Effector memory CD4-positive, alpha-beta T cell (primary cell): ENCODE results near the gene RAB6C.
"Not testable (repeated sequence)": the region's sequence is repeated elsewhere in the genome, so short reads cannot be mapped to it uniquely, and the experiment has no call there.

Source experiments
- DNase-seq, 3 donors: peaks; one replicate each; pipeline ENCODE4 v3.0.0-alpha.2; 2020
- H3K27ac ChIP-seq: 2 replicates; pipeline ENCODE4 v1.7.0; 2013; ENCODE audit warnings: mild to moderate bottlenecking, low read length, moderate library complexity; ENCODE audit not compliant: insufficient read depth, poor library complexity, severe bottlenecking
- H3K27me3 ChIP-seq: replicated peaks from 2 replicates; pipeline ENCODE4 v1.7.0; 2013; ENCODE audit warnings: mild to moderate bottlenecking, low read length; ENCODE audit not compliant: insufficient read depth, control insufficient read depth, poor library complexity, severe bottlenecking
- H3K36me3 ChIP-seq: 2 replicates; pipeline ENCODE4 v1.7.0; 2013; ENCODE audit warnings: mild to moderate bottlenecking, low read length, moderate library complexity; ENCODE audit not compliant: control insufficient read depth, insufficient read depth
- H3K4me1 ChIP-seq: 2 replicates; pipeline ENCODE4 v1.7.0; 2013; ENCODE audit warnings: low read length, mild to moderate bottlenecking; ENCODE audit not compliant: control insufficient read depth, insufficient read depth, poor library complexity, severe bottlenecking
- H3K4me3 ChIP-seq: 2 replicates; pipeline ENCODE4 v1.7.0; 2013; ENCODE audit warnings: low read length, low read depth, mild to moderate bottlenecking; ENCODE audit not compliant: insufficient read depth, poor library complexity, severe bottlenecking
- H3K9me3 ChIP-seq: 2 replicates; pipeline ENCODE4 v1.7.0; 2013; ENCODE audit warnings: mild to moderate bottlenecking, low read length, moderate library complexity; ENCODE audit not compliant: control insufficient read depth

The RAB6C gene

GRCh38 chr2:129992415-129993006 is 13.0 kb downstream of the RAB6C start:
- not testable (repeated sequence) for H3K27ac ChIP-seq, DNase-seq, H3K36me3 ChIP-seq, H3K9me3 ChIP-seq, H3K4me1 ChIP-seq, H3K4me3 ChIP-seq, H3K27me3 ChIP-seq

- not testable (repeated sequence) for H3K4me1 ChIP-seq
Observed at GRCh38 chr2:129993151-129993550, 13.7 kb downstream of the RAB6C start.

GRCh38 chr2:129996657-129997237 is 17.3 kb downstream of the RAB6C start:
- H3K36me3 ChIP-seq, H3K4me1 ChIP-seq, DNase-seq, H3K27me3 ChIP-seq, H3K27ac ChIP-seq, H3K4me3 ChIP-seq, H3K9me3 ChIP-seq: not testable (repeated sequence)

More at GRCh38 chr2:129993151-129993550, 13.7 kb downstream of the RAB6C start:
- not testable (repeated sequence) for H3K27ac ChIP-seq, H3K36me3 ChIP-seq, H3K27me3 ChIP-seq, H3K9me3 ChIP-seq, DNase-seq, H3K4me3 ChIP-seq

GRCh38 chr2:129998771-129999170 is 19.3 kb downstream of the RAB6C start:
- H3K36me3 ChIP-seq, H3K4me3 ChIP-seq: not testable (repeated sequence)

GRCh38 chr2:130005862-130006261 is 26.4 kb downstream of the RAB6C start:
- H3K9me3 ChIP-seq, H3K27me3 ChIP-seq, DNase-seq, H3K36me3 ChIP-seq, H3K4me3 ChIP-seq, H3K4me1 ChIP-seq, H3K27ac ChIP-seq: not testable (repeated sequence)

More at GRCh38 chr2:129998771-129999170, 19.3 kb downstream of the RAB6C start:
- H3K27me3 ChIP-seq, DNase-seq, H3K27ac ChIP-seq, H3K9me3 ChIP-seq, H3K4me1 ChIP-seq: not testable (repeated sequence)

GRCh38 chr2:130016701-130017100 is 37.2 kb downstream of the RAB6C start:
- H3K27me3 ChIP-seq, DNase-seq, H3K27ac ChIP-seq, H3K36me3 ChIP-seq, H3K4me3 ChIP-seq, H3K9me3 ChIP-seq, H3K4me1 ChIP-seq: not testable (repeated sequence)

- no peak overlapping the region for H3K4me3 ChIP-seq
- H3K9me3 ChIP-seq, result no peaks in the 10 kb centered on the region
- no peaks in the 10 kb centered on the region for H3K36me3 ChIP-seq
- DNase-seq, result no peak
- no peaks in the 10 kb centered on the region for H3K27me3 ChIP-seq
- H3K27ac ChIP-seq, result no peak overlapping the region
- no peaks in the 10 kb centered on the region for H3K4me1 ChIP-seq
Observed at GRCh38 chr2:130019402-130019801, 39.9 kb downstream of the RAB6C start.

GRCh38 chr2:130020069-130020468 is 40.6 kb downstream of the RAB6C start:
- not testable (repeated sequence) for DNase-seq, H3K36me3 ChIP-seq, H3K27me3 ChIP-seq, H3K4me1 ChIP-seq, H3K27ac ChIP-seq, H3K4me3 ChIP-seq, H3K9me3 ChIP-seq

GRCh38 chr2:130025931-130026330 is 46.5 kb downstream of the RAB6C start:
- not testable (repeated sequence) for H3K27ac ChIP-seq, DNase-seq, H3K27me3 ChIP-seq, H3K4me1 ChIP-seq, H3K36me3 ChIP-seq, H3K4me3 ChIP-seq, H3K9me3 ChIP-seq
